GM23338 (cell line): ENCODE results near the gene ZBTB7A. TPM values are rescaled to one million over a fixed set of nuclear protein-coding genes. Genes with fewer than 3 reads are reported as not detected.

Source experiments
- ATAC-seq: fragments of 200-7000 bp; cut with Tn5 transposase; 3 replicates; pipeline ENCODE4 v1.9.1; 2020
- DNase-seq: peaks from one replicate; pipeline ENCODE4 v3.0.0-alpha.2; 2015; ENCODE audit warnings: low spot score
- H2AFZ ChIP-seq: fragments of 200-600 bp; sonication (generic); 2 replicates; pipeline ENCODE4 v1.8.0; 2016; ENCODE audit warnings: antibody characterized with exemption, mild to moderate bottlenecking, moderate library complexity
- H3F3A ChIP-seq: fragments of 200-600 bp; sonication (generic); replicated peaks from 2 replicates; pipeline ENCODE4 v1.8.0; 2017; ENCODE audit warnings: antibody characterized with exemption, mixed run types, low read depth
- H3K27ac ChIP-seq: fragments of 200-600 bp; sonication (generic); 2 replicates; pipeline ENCODE4 v1.6.1; 2016; ENCODE audit warnings: low read depth
- H3K27me3 ChIP-seq: fragments of 200-600 bp; sonication (generic); 2 replicates; pipeline ENCODE4 v1.8.0; 2016; ENCODE audit warnings: mild to moderate bottlenecking, mixed run types, moderate library complexity; ENCODE audit not compliant: insufficient read depth
- H3K36me3 ChIP-seq: fragments of 200-600 bp; sonication (generic); 2 replicates; pipeline ENCODE4 v1.8.0; 2016; ENCODE audit warnings: mild to moderate bottlenecking; ENCODE audit not compliant: insufficient read depth
- H3K4me1 ChIP-seq: fragments of 200-600 bp; sonication (generic); 2 replicates; pipeline ENCODE4 v1.8.0; 2016; ENCODE audit warnings: mild to moderate bottlenecking, moderate library complexity; ENCODE audit not compliant: insufficient read depth
- H3K4me2 ChIP-seq: fragments of 200-600 bp; sonication (generic); 2 replicates; pipeline ENCODE4 v1.7.1; 2017; ENCODE audit warnings: mixed run types
- H3K4me3 ChIP-seq: fragments of 200-600 bp; sonication (generic); 2 replicates; pipeline ENCODE4 v1.6.1; 2016; ENCODE audit warnings: mixed run types
- H3K79me2 ChIP-seq: fragments of 200-600 bp; sonication (generic); replicated peaks from 2 replicates; pipeline ENCODE4 v1.8.0; 2017; ENCODE audit warnings: mild to moderate bottlenecking; ENCODE audit not compliant: insufficient read depth
- H3K9me2 ChIP-seq: fragments of 200-600 bp; sonication (generic); 2 replicates; pipeline ENCODE4 v1.8.0; 2017; ENCODE audit not compliant: insufficient read depth
- H4K20me1 ChIP-seq: fragments of 200-600 bp; sonication (generic); replicated peaks from 2 replicates; pipeline ENCODE4 v1.8.0; 2017; ENCODE audit warnings: mild to moderate bottlenecking; ENCODE audit not compliant: insufficient read depth
- H3K27ac Mint-ChIP-seq: 2 replicates; pipeline ENCODE4 v1.8.0; 2020; ENCODE audit warnings: inconsistent platforms, mild to moderate bottlenecking, moderate library complexity, mixed read lengths
- H3K27me3 Mint-ChIP-seq: 3 replicates; pipeline ENCODE4 v1.8.0; 2022; ENCODE audit warnings: low read depth, mild to moderate bottlenecking, moderate library complexity, mixed read lengths, inconsistent platforms; ENCODE audit not compliant: insufficient read depth, poor library complexity
- H3K36me3 Mint-ChIP-seq: 3 replicates; pipeline ENCODE4 v1.8.0; 2021; ENCODE audit warnings: low read depth, mild to moderate bottlenecking, inconsistent platforms, moderate library complexity, mixed read lengths
- H3K4me1 Mint-ChIP-seq: 3 replicates; pipeline ENCODE4 v1.8.0; 2020; ENCODE audit warnings: mild to moderate bottlenecking, inconsistent platforms, mixed read lengths
- H3K4me3 Mint-ChIP-seq: 3 replicates; pipeline ENCODE4 v1.8.0; 2021; ENCODE audit warnings: moderate library complexity, mild to moderate bottlenecking, inconsistent platforms, mixed read lengths
- H3K9me3 Mint-ChIP-seq: 3 replicates; pipeline ENCODE4 v1.8.0; 2020; ENCODE audit warnings: moderate library complexity, mild to moderate bottlenecking, inconsistent platforms, mixed read lengths
- CREB1 ChIP-seq: fragments of 250-450 bp; sonication (Bioruptor Pico); IDR thresholded peaks from 2 replicates; pipeline ENCODE4 v1.5.0; 2020; ENCODE audit warnings: low read depth, mild to moderate bottlenecking, moderate library complexity
- CTCF ChIP-seq, 2 experiments: fragments of 200-600 bp in 1 of 2; sonication (generic) in 1 of 2; conservative IDR thresholded peaks; 2 replicates each; pipeline versions ENCODE4 v1.5.1 to v1.6.1; 2016 to 2017; ENCODE audit warnings: antibody characterized with exemption in 2 of 2, low read depth in 2 of 2, mild to moderate bottlenecking in 2 of 2, moderate library complexity in 1 of 2
- ETS1 ChIP-seq: IDR thresholded peaks from 2 replicates; pipeline ENCODE4 v1.6.1; 2016; ENCODE audit warnings: antibody characterized with exemption
- EZH2 ChIP-seq: fragments of 200-600 bp; sonication (generic); IDR thresholded peaks from one replicate; pipeline ENCODE4 v1.8.0; 2017; ENCODE audit warnings: antibody characterized with exemption, mild to moderate bottlenecking, low read depth; ENCODE audit not compliant: unreplicated experiment
- EZH2phosphoT487 ChIP-seq: fragments of 200-600 bp; sonication (generic); IDR thresholded peaks from one replicate; pipeline ENCODE4 v1.8.1; 2018; ENCODE audit warnings: antibody characterized with exemption; ENCODE audit not compliant: unreplicated experiment
- POLR2AphosphoS5 ChIP-seq: IDR thresholded peaks from 2 replicates; pipeline ENCODE4 v1.6.1; 2016; ENCODE audit warnings: antibody characterized with exemption, low read depth
- STAT1 ChIP-seq: IDR thresholded peaks from one replicate; pipeline ENCODE4 v1.6.1; 2016; ENCODE audit warnings: antibody characterized with exemption; ENCODE audit not compliant: unreplicated experiment
- ZNF114 ChIP-seq: fragments of 250-450 bp; sonication (Bioruptor Pico); IDR thresholded peaks from 2 replicates; pipeline ENCODE4 v1.5.0; 2020; ENCODE audit warnings: mild to moderate bottlenecking, moderate library complexity
- ZNF462 ChIP-seq: fragments of 250-450 bp; sonication (Bioruptor Pico); IDR thresholded peaks from 2 replicates; pipeline ENCODE4 v1.5.0; 2020; ENCODE audit warnings: mild to moderate bottlenecking, moderate library complexity
- polyA plus RNA-seq: library from polyadenylated mRNA; unstranded; fragments of >200 nt; fragmentation: Nextera tagmentation; extraction: Ambion mirVana; gene quantifications from 2 replicates; pipeline ENCODE4 v1.2.1, GENCODE V29; 2016
- total RNA-seq: library from RNA; depleted of rRNA; stranded (reverse); fragments of >200 nt; shearing (Covaris generic); gene quantifications from 2 replicates; pipeline ENCODE4 v1.2.3, GENCODE V29; 2014

The ZBTB7A gene
- total and polyA plus RNA-seq, 2 experiments from 2014 or later: 9.5 to 35.0 TPM

- no peak for TF ChIP-seq ZNF462 (CRISPR knock-in tag)
- no peak for TF ChIP-seq CREB1 (CRISPR knock-in tag)
- no peak for TF ChIP-seq EZH2phosphoT487
- TF ChIP-seq POLR2AphosphoS5: no peak
These were observed 14.9 kb upstream of the ZBTB7A start (continued) for GRCh38 chr19:4081441-4082129.

- no peaks in the 10 kb centered on the region for H3K27me3 ChIP-seq
- peaks cover 18% of the 10 kb centered on the region for H3K4me1 ChIP-seq
- no peak overlapping the region for H3K4me3 ChIP-seq
- Mint-ChIP-seq H3K4me3 (no peak overlapping the region), H3K4me1 (peaks cover 13% of the 10 kb centered on the region), H3K27ac (no peak overlapping the region), H3K9me3 (no peaks in the 10 kb centered on the region), H3K36me3 (no peaks in the 10 kb centered on the region), H3K27me3 (peaks cover 12% of the 10 kb centered on the region)
- H3K9me2 ChIP-seq: no peaks in the 10 kb centered on the region
- no peak overlapping the region for H3K4me2 ChIP-seq
- H4K20me1 ChIP-seq: no peaks in the 10 kb centered on the region
- no peak overlapping the region for H2AFZ ChIP-seq
- no peak overlapping the region for H3K27ac ChIP-seq
- DNase-seq (no peak), ATAC-seq (no peak)
- peaks cover 8% of the 10 kb centered on the region; the same call in 1 of the 2 replicates for H3F3A ChIP-seq
- no peaks in the 10 kb centered on the region for H3K36me3 ChIP-seq
- no peaks in the 10 kb centered on the region for H3K79me2 ChIP-seq
- TF ChIP-seq ZNF114 (CRISPR knock-in tag) (no peak), EZH2 (no peak), ETS1 (no peak), CREB1 (CRISPR knock-in tag) (no peak), STAT1 (no peak), CTCF (conservative IDR thresholded peaks at IDR 0.05; ENCODE audit: low read depth in 2 of 2) (no peak)
These were observed 13.8 kb upstream of the ZBTB7A start for GRCh38 chr19:4080473-4080872.
